WERI-Rb-1 (cell line): ENCODE data around the gene PLK3.

Source experiments
- DNase-seq: peaks from one replicate; pipeline ENCODE4 v3.0.0-alpha.2; 2020
- H3K27ac ChIP-seq: fragments of 250-450 bp; sonication (Bioruptor Pico); 2 replicates; pipeline ENCODE4 v1.5.1; 2020; ENCODE audit warnings: mild to moderate bottlenecking, moderate library complexity
- H3K27me3 ChIP-seq: fragments of 250-450 bp; sonication (Bioruptor Pico); 2 replicates; pipeline ENCODE4 v1.5.1; 2021; ENCODE audit warnings: mild to moderate bottlenecking, low read depth, moderate library complexity; ENCODE audit not compliant: insufficient read depth, severe bottlenecking
- H3K36me3 ChIP-seq: fragments of 250-450 bp; sonication (Bioruptor Pico); 2 replicates; pipeline ENCODE4 v1.5.1; 2020; ENCODE audit warnings: mild to moderate bottlenecking, moderate library complexity
- H3K4me3 ChIP-seq: 2 replicates; pipeline ENCODE4 v1.5.1; 2011; ENCODE audit warnings: low read depth, mild to moderate bottlenecking, control low read depth, low read length
- H3K9me3 ChIP-seq: fragments of 250-450 bp; sonication (Bioruptor Pico); 2 replicates; pipeline ENCODE4 v1.5.1; 2021; ENCODE audit warnings: mild to moderate bottlenecking, moderate library complexity; ENCODE audit not compliant: severe bottlenecking
- CTCF ChIP-seq: IDR thresholded peaks from 2 replicates; pipeline ENCODE4 v1.5.1; 2011; ENCODE audit warnings: low read depth, mild to moderate bottlenecking, control low read depth, inconsistent platforms, low read length

PLK3 gene

DNA sequence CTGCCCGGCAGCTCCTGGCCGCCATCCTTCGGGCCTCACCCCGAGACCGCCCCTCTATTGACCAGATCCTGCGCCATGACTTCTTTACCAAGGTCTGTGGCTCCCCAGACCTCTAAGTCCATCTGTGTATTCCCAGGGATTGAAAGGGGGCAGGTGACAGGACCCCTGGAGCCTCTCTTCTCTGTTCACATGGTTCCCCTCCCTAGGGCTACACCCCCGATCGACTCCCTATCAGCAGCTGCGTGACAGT lies 2.8 kb downstream of the PLK3 start:
- no peaks in the 10 kb centered on the region for H3K27me3 ChIP-seq
- no peak for TF ChIP-seq CTCF
- H3K27ac ChIP-seq: peak overlapping the region; percentile 72
- H3K36me3 ChIP-seq: peaks cover 53% of the 10 kb centered on the region
- DNase-seq: no peak
- H3K4me3 ChIP-seq: no peak overlapping the region
- H3K9me3 ChIP-seq: no peaks in the 10 kb centered on the region

DNA sequence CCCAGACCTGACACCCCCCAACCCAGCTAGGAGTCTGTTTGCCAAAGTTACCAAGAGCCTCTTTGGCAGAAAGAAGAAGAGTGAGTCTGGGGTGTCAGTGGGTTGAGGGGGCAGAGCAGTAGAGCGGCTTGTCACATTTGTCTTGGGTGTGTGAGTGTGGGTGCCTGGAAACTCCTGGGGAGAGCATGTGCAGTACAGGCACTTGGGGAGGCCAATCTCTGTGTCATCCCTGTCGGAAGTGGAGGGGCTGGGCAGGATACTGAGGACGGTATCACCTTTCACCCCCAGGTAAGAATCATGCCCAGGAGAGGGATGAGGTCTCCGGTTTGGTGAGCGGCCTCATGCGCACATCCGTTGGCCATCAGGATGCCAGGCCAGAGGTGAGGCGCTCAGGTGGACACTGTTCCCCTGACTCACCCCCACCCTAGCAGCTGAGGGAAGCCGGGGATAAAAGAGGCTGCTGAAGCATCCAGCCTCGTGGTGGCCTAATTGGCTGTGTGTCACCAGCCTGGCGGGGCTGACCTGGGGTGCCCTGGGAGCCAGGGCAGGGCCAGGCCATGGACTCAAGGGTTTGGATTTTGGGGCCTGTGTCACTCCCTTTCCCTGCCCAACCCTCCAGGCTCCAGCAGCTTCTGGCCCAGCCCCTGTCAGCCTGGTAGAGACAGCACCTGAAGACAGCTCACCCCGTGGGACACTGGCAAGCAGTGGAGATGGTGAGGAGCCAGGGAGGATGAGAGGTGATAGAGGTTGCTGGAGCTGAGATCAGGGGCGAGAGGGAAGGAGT lies 3.3 kb downstream of the PLK3 start:
- peaks cover 53% of the 10 kb centered on the region for H3K36me3 ChIP-seq
- no peak overlapping the region for H3K4me3 ChIP-seq
- no peaks in the 10 kb centered on the region for H3K27me3 ChIP-seq
- peak overlapping the region; percentile 72; the same call in 1 of the 2 replicates for H3K27ac ChIP-seq
- TF ChIP-seq CTCF: no peak
- DNase-seq: no peak
- no peaks in the 10 kb centered on the region for H3K9me3 ChIP-seq

GRCh38 chr1:44805311-44806024 lies 5.3 kb downstream of the PLK3 start:
- no peak for TF ChIP-seq CTCF
- no peaks in the 10 kb centered on the region for H3K27me3 ChIP-seq
- no peaks in the 10 kb centered on the region for H3K9me3 ChIP-seq
- no peak overlapping the region for H3K4me3 ChIP-seq
- peaks cover 55% of the 10 kb centered on the region for H3K36me3 ChIP-seq
- no peak for DNase-seq
- H3K27ac ChIP-seq: no peak overlapping the region

DNA sequence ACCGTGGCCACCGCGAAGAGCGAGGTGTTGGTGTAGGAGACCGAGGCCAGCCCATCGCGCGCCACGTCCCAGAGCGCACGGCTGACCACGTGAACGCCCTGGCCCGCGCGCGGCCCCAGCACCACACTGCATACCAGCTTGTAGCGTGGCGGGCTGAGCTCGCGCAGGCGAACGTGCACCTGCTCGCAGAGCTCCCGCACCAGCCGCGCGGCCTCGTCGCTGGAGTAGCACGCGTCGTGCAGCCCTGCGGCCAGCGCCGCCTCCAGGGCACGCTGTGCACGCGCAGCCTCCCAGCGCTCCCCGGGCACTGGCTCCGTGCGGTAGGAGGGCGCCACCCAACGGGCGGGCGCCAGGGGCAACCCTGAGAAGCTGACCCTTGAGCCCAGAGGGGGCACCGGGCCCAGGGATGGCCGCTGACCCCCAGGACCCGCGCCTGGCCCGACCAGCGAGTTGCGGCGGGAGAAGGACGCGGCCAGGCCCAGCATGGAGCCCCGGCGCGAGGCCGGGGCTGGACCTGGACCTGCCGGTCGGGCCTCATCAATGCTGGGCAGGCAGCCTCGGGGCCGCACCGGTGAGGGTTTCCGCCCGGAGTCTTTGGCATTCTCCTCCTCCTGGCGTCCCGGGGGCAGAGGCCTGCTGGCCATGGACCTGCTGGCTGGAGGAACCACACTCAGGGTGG lies 6.0 kb downstream of the PLK3 start:
- H3K4me3 ChIP-seq: no peak overlapping the region
- no peaks in the 10 kb centered on the region for H3K9me3 ChIP-seq
- no peak overlapping the region for H3K27ac ChIP-seq
- no peaks in the 10 kb centered on the region for H3K27me3 ChIP-seq
- TF ChIP-seq CTCF: no peak
- peaks cover 55% of the 10 kb centered on the region for H3K36me3 ChIP-seq
- no peak for DNase-seq

- Histone ChIP-seq H3K27ac (peak within 1 kb of the TSS; percentile 66), H3K9me3 (no peaks in the 10 kb centered on the region), H3K36me3 (peaks cover 55% of the 10 kb centered on the region), H3K27me3 (no peaks in the 10 kb centered on the region), H3K4me3 (no peak within 1 kb of the TSS)
- no peak for TF ChIP-seq CTCF
- DNase-seq: no peak
Observed at GRCh38 chr1:44806704-44807363, 6.7 kb downstream of the PLK3 start, which contains the start of gene DYNLT4. Gene DYNLT4, minus strand, starts transcription at chr1:44807351. Its CDS starts 683 bp downstream, at chr1:44806668.
